GM19193 (cell line): ENCODE measurements around the gene TAS1R1.

Experiments
- POLR2A ChIP-seq: IDR thresholded peaks from 4 replicates; pipeline ENCODE4 v1.6.1; 2011; ENCODE audit not compliant: insufficient read depth, insufficient read length; ENCODE audit errors: extremely low read depth

TAS1R1 gene

DNA sequence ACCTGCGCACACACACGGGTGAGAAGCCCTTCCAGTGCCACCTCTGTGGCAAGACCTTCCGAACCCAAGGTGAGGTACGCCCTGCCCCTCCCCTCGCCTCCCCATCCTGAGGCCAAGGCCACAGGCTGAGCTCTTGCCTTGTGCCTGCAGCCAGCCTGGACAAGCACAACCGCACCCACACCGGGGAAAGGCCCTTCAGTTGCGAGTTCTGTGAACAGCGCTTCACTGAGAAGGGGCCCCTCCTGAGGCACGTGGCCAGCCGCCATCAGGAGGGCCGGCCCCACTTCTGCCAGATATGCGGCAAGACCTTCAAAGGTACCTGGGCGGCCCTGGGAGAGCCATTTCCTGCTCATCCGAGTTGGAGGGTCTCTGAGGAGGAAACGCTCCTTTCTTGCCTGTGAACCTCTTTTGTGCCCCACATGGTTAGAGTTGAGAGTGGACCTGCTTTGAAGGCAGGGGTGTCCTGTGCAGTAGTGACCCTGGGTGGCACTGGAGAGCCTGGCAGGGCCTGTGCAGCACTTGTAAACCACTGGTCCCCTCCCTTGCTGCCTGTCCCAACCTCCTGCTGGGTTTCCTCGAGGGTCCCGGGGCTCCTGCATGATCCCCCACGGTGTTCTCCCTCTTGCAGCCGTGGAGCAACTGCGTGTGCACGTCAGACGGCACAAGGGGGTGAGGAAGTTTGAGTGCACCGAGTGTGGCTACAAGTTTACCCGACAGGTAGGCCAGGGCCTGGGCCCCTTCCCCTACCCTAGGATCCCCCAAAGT lies 33.2 kb downstream of the TAS1R1 start:
- no peak for TF ChIP-seq POLR2A

DNA sequence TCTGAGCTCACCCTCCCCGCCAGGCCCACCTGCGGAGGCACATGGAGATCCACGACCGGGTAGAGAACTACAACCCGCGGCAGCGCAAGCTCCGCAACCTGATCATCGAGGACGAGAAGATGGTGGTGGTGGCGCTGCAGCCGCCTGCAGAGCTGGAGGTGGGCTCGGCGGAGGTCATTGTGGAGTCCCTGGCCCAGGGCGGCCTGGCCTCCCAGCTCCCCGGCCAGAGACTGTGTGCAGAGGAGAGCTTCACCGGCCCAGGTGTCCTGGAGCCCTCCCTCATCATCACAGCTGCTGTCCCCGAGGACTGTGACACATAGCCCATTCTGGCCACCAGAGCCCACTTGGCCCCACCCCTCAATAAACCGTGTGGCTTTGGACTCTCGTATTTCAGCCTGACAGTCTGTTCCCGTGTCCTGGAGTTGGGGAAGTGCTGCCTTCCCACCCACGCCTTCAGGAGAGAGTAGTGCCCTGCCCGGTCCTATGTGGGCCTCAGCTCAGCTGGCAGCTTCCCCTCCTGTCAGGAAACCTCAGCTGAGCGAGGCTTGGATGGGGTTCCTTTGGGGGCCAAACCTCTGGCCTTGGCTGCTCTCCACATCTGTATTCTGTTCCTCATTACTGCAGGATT lies 33.9 kb downstream of the TAS1R1 start:
- TF ChIP-seq POLR2A, result no peak

GRCh38 chr1:6590046-6590445 lies 34.9 kb downstream of the TAS1R1 start:
- TF ChIP-seq POLR2A, result no peak

GRCh38 chr1:6591222-6591621 lies 36.1 kb downstream of the TAS1R1 start:
- TF ChIP-seq POLR2A, result no peak

DNA sequence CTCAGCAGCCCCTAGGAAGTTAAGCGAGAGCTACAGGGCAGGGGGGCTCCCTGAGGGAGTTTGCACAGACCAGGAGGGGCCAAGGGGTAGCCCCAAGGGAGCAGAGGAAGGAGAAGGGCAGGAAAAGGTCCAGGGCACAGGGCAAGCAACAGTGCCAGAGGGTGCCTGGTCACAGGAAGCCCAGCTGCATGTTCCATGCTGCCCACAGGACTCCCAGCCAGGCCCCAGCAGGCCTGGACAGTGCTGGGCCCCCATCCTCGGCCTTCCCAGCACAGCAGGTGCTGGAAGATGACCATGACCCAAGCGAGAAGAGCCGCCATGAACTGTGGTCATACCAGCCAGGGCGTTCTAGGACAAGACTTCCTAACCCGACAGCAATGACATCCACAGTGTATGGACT lies 36.5 kb downstream of the TAS1R1 start:
- no peak for TF ChIP-seq POLR2A

- TF ChIP-seq POLR2A, result no peak
Observed at GRCh38 chr1:6592441-6592840, 37.3 kb downstream of the TAS1R1 start.

DNA sequence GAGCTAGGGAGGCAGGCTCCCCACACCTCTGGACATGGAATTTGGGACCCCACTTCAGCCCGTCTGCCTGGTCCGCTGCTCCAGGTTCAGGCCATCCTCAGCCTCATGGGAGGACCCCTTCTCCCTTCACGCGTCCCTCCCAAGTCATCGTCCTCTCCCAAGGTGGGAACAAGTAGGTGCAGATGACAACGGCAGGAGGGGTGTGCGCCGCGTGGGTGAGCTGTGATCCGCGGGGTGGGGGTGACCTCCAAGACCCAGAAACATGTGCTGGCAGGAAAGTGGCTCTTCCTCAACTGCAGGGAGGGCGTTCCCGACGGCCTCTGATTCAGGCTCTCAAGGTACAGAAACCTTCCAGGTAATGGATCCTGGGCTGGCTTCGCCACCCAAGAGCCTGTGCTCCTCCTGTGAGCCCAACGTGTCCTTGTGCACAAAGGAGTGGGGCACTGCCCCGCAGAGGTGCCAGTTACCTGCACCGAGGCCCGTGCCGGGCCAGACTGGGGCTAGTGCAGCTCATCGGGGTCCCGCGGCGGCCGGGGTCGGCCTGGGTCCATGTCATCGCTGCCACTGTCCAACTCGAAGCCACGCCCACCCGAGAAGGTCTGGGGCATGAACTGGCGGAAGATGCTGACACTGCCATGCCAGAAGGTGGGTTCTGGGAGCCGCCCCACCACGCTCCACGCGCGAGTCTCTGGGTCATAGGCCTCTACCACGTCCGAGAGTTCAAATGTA lies 37.9 kb downstream of the TAS1R1 start:
- no peak for TF ChIP-seq POLR2A

DNA sequence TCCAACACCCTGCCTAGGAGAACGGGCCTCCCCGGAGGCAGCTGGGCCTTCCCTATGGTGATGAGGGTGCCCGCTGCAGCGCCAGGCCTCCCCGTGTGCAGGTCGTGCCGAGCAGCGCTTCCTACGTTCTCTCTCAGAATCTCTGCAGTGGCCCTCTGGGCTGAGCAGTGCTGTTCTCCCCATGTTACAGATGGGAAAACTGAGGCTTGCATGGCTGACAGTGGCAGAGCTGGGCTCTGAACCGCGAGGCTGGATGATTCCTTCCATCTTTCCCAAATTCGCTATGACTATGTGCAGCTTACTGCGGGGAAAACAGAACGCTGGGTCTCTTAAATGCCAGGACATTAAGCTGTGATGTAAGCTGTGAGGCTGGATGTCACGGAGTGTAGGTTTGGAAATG lies 38.7 kb downstream of the TAS1R1 start:
- TF ChIP-seq POLR2A, result no peak

DNA sequence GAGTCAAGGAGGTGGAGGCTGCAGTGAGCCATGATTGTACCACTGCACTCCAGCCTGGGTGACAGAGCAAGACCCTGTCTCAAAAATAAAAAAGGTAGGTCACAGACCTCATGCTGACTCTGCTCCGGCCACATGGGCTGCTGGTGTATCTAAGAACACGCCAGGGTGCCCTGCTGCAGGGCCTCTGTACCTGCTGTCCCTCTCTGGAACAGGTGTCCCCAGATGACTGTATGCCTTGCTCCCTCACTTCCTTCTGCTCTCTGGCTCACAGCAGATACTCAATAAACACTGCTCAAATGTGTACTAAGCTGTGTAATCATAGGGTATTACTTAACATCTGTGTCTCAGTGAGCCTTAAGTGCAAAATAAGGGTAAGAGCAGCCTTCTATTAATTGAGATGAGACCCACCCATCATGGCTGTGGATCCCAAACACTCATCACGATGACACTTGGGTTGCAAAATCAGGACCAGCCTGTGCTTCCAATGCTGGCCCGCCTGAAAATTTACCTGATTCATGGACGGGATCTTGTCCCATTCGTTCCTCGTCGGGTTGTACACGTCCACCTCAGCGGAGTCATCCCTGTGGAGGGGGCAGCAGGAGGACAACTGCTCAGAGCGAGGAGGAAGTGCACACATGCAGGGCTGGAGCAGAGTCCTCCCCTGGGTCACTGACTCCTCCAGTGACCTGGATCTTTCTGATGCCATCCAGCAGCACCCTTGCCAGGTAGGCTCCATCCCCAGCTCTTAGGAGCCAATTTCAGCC lies 40.1 kb downstream of the TAS1R1 start:
- no peak for TF ChIP-seq POLR2A

DNA sequence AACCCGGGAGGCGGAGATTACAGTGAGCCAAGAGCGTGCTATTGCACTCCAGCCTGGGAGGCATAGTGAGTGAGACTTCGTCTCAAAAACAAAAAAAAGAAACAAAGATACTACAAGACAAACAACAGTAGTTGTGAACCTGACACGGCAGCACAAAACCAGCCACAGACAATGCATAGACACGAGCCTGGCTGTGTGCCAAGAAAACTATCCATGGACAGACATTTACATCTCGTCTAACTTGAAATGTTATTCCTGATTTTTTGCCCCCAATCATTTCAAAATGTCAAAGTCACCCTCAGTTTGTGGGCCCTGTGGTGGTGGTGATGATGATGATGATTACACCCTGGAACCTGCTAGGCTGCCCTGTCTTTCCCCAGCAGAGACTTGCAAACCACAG lies 41.2 kb downstream of the TAS1R1 start:
- TF ChIP-seq POLR2A, result no peak

DNA sequence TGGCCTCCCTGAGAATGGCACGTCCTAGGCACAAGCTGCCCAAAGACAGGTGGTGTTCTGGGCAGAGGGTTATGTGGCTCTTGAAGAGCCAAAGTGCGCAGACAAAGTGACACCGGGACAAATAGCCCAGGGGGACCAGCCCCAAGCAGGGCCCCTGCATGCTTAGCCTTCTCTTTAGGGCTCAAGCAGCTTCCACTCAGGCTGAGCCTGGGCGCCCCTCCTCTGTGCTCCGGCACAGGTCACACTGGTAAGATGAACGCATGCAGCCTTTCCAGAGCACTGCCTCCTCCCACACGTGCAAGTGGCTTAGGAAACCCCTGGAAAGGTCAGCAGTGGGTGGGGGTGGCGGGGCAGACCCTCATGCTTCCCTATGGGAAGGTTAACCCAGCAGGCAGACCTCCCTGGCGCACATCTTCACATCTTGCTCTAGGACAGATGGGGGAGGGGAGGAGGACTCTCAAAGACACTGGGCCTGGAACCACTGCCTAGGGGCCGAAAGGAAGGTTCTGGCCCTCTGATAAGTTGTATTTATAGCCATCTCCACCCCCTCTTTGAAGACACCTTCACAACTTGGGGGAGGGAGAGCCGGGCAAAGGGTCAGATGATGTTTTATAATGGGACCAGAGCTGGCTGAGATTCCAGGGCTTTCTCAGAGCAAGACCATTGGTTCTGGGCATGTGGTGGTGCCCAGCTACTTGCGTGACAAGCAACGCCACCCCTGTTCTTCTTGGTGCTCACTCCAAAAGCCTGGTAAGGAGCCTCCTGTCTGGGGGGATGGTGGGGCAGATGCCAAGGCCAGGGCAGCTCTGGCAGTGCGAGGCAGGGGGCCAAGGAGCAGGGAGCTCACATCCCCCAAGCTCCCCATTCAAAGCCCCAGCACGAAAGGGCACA lies 42.0 kb downstream of the TAS1R1 start:
- TF ChIP-seq POLR2A, result no peak

- no peak for TF ChIP-seq POLR2A
Observed at GRCh38 chr1:6597777-6598131, 42.6 kb downstream of the TAS1R1 start.

DNA sequence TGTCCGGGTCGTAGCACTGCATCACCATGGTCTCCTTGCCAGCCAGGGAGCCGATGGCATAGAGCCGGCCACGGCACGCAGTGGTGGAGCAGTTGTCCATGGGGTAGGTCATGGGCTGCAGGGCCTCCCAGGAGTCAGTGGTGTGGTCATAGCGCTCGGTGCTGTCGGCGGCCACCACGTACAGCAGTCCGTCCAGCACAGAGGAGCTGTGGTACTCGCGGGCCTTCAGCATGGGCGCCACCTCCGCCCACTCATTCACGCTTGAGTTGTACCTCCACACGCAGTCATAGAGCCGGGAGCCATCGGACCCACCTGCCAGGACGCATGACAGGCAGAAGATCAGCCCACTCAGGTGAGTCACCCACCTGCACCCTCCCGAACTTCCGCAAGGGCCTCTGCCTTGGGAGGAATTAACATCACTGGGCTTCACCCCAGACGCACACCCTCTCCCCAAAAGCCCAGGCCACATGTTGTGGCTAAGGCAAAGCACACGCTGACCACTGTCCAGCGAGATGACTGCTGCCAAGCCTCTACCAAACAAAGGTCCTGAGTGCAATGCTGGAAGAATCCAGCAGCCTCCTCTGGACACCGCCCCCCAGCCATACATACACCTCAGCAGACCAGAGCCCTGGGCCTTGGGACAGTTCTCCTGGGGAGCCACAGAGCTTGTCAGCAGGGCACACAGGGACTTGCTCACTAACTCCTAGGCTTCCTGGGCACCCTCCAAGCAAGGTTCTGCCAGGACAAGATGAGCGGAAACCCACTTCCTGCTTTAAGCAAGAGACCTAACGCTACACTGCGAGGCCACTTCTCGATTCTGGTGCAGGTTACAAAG lies 44.3 kb downstream of the TAS1R1 start:
- no peak for TF ChIP-seq POLR2A
